HL-60 (cell line): ENCODE measurements around the gene TEKT2.

Experiments
- DNase-seq, 2 experiments: peaks; one replicate each; pipeline ENCODE4 v3.0.0-alpha.2; 2010 to 2020; ENCODE audit warnings: low read depth in 1 of 2, low spot score in 1 of 2
- H3K27ac ChIP-seq: fragments of 250-450 bp; sonication (Bioruptor Pico); replicated peaks from 2 replicates; pipeline ENCODE4 v1.5.1; 2020; ENCODE audit warnings: mild to moderate bottlenecking, moderate library complexity
- H3K27me3 ChIP-seq: fragments of 250-450 bp; sonication (Bioruptor Pico); 2 replicates; pipeline ENCODE4 v1.5.1; 2021; ENCODE audit warnings: mild to moderate bottlenecking, moderate library complexity; ENCODE audit not compliant: insufficient read depth, poor library complexity, severe bottlenecking
- H3K4me3 ChIP-seq: replicated peaks from 2 replicates; pipeline ENCODE4 v1.5.1; 2011; ENCODE audit warnings: mild to moderate bottlenecking, control low read depth, low read length; ENCODE audit not compliant: insufficient read depth
- CTCF ChIP-seq: IDR thresholded peaks from one replicate; pipeline ENCODE4 v1.5.1; 2011; ENCODE audit warnings: low read length, control low read depth, inconsistent platforms; ENCODE audit not compliant: insufficient read depth
- GABPA ChIP-seq: IDR thresholded peaks from 2 replicates; pipeline ENCODE4 v1.6.1; 2012; ENCODE audit warnings: low read depth
- POLR2AphosphoS5 ChIP-seq: IDR thresholded peaks from 2 replicates; pipeline ENCODE4 v1.6.1; 2012; ENCODE audit warnings: low read depth
- REST ChIP-seq: IDR thresholded peaks from 2 replicates; pipeline ENCODE4 v1.6.1; 2012; ENCODE audit warnings: low read depth; ENCODE audit not compliant: insufficient replicate concordance
- SPI1 ChIP-seq: IDR thresholded peaks from 2 replicates; pipeline ENCODE4 v1.6.1; 2012; ENCODE audit warnings: low read depth, mild to moderate bottlenecking, borderline replicate concordance

Gene TEKT2

GRCh38 chr1:36132029-36132428 is 48.1 kb downstream of the TEKT2 start:
- no peak for DNase-seq
- H3K27ac ChIP-seq = no peak overlapping the region
- no peak for TF ChIP-seq GABPA
- TF ChIP-seq REST = no peak
- no peak for TF ChIP-seq CTCF
- TF ChIP-seq POLR2AphosphoS5 = no peak
- TF ChIP-seq SPI1 = no peak
- no peaks in the 10 kb centered on the region for H3K27me3 ChIP-seq
- no peak overlapping the region for H3K4me3 ChIP-seq

- H3K4me3 ChIP-seq = no peak overlapping the region
- TF ChIP-seq POLR2AphosphoS5 (no peak), REST (no peak), CTCF (no peak)
- no peaks in the 10 kb centered on the region for H3K27me3 ChIP-seq
- H3K27ac ChIP-seq = no peak overlapping the region
- no peak for DNase-seq
These were observed 49.6 kb downstream of the TEKT2 start for GRCh38 chr1:36133484-36133883.

- 0 out of 2 replicates have a peak overlapping the region, but pooled peaks have one; percentile 13 for H3K27ac ChIP-seq
- no peak for DNase-seq
- no peak overlapping the region for H3K4me3 ChIP-seq
- no peaks in the 10 kb centered on the region for H3K27me3 ChIP-seq
- TF ChIP-seq POLR2AphosphoS5 (no peak), SPI1 (no peak), REST (no peak)
These were observed 50.1 kb downstream of the TEKT2 start for GRCh38 chr1:36134031-36134430.
